Activated effector memory CD4-positive, alpha-beta T cell treated with Interleukin-2 at 50 U/mL for 16 hours (primary cell): Measurements from ENCODE around the gene SULT1B1.

Source experiments
- DNase-seq: peaks from one replicate; pipeline ENCODE4 v3.0.0-alpha.2; 2020

SULT1B1 gene

GRCh38 chr4:69684804-69685203 lies 75.6 kb downstream of the SULT1B1 start:
- no peak for DNase-seq
